ENCODE data around the gene ETV4.

ETV4 gene

DNA sequence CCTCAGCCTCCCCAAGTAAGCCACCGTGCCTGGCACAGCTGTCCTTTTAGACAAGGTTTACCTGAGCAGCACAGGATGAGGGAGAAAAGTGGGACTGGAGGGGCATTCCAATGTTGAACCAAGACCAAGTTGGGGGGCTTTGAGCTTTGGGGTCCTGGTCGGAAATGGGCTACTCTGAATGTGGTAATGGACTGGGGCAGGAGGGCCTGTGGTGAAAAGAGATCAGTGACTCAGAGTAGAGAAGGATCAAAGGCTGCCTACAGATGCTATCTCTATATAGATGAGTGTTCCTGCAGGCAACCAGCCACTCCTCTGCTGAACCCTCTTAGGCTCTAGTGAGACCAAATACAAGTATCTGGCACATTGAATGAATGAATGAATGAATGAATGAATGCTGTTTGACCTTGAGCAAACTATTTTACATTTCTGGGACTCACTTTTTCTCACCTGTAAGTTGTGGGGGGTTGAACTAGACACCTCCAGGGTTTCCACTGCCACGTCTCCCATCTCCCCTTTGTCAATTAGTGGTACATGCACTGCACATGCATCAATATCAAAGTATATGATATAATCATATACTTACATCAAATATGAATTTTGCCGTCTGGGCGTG, 26.3 kb upstream of the ETV4 start:
- DNase-seq, result peak; percentile 26

DNA sequence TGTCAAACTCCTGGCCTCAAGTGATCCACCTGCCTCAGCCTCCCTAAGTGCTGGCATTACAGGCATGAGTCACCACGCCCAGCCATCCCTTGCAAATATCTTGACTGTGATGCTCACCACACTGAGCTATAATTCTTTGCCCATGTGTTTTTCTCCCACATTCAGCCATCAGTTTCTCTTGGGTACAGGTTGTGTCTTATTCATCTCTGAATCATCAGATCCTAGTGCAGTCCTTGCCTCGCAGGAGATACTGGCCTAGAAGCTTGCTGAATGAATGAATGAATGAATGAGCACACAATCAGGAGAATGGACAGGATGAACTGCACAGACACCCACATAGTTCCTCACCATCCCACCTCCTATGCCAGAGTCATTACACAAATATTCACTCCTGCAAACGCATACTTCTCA, 24.4 kb upstream of the ETV4 start:
- peak; percentile 87 for DNase-seq

DNA sequence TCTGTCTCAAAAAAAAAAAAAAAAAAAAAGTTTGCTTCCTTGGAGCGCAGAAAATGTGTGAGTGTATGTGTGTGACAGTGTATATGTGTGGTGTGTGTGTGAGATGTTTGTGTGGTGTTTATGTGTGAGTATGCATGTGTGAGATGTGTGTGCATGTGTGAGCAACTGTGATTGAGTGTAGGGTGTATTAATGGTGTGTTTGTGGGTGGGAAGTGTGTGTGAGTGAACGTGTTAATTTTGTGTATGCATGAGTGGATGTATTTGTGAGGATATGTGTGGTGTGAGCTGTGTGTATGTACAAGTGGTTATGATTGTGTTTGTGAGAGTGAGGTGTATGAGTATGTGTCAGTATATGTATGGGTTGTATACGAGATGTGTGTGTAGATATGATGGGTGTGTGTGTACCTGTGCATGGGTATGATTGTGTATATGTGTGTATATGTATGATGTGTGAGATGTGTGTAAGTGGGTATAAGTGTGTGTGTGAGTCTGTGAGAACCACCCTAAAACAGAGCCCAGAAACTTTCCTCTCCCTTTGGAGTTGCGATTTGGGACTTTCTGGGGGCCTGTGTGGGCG, 22.5 kb upstream of the ETV4 start:
- no peak for DNase-seq

- no peak for DNase-seq
Measured at GRCh38 chr17:43563600-43564594, 17.8 kb upstream of the ETV4 start.

DNA sequence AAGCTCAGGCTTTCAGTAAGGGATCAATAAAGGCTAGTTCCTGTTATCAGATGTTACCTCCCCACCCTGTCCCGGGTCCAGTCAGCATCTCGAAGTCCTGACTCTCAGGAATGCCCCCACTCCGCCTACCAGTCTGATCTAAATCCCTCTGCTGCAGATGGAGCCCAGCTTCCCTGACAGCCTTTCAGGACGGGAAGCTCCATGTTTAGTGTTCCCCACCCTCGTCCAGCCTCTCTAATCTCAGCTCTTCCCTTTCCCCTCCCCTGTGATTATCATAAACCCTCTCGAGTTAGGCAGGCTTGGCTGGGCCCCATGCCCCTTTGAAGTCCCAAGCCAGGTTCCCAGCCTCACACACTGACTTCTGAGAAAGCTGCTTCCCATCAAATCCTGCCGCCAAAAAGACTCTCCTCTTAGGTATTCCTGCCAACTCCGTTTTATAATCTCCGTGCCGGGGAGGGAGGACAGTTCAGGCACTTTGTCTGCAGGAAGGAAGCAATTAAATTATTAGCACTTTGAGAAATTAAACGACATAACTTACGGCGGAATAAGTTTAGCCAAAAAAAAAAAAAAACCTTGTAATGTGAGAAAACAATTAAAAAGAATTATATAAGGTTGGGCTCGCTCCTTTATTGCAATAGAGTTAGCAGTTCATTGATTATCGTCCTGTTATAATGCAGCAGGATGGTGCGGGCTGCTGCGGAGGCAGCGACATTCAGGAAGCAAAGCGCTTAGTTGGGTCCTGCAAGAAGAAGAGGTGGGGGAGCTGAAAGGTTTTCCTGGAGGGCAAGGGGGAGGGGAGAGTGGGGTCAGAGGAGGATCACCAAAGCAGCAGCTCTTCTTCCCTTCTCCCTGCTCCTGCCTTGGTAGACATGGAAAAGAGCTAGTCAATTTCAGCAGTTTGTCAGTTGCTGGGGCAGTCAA, 16.8 kb upstream of the ETV4 start:
- DNase-seq, result no peak

- no peak for DNase-seq
Measured at GRCh38 chr17:43560461-43561427, 14.6 kb upstream of the ETV4 start.

DNA sequence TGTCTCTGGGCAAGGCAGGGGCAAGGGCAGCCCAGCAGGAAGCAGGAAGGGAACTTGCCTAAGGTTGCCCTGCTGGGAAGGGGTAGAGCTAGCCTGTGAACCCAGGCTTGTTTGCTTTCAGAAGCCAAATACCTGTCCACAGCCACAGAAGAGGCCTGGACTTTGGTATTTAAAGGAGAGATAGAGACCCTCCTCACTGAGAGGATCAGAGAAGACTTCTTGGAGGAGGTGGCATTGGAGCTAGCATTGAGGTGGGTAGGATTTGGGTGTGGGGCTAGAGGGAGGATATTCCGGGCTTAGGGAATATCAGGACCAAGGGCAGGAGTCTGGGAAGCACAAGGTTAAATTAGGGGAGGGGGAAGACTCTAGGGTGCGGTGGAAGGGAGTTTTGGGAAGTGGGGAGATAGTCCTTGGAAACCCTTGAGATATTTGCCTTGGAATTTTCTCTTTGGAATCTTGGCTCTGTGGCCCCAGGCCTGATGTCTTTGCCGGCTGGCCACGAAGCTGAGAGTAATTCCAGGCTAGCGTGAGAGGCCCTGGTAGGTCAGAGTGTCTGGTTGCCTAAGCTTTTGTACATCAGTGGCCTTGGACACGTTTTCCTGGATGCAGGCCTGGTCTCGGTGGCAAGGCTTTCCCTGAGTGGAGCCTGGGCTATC, 13.1 kb upstream of the ETV4 start:
- no peak for DNase-seq

DNA sequence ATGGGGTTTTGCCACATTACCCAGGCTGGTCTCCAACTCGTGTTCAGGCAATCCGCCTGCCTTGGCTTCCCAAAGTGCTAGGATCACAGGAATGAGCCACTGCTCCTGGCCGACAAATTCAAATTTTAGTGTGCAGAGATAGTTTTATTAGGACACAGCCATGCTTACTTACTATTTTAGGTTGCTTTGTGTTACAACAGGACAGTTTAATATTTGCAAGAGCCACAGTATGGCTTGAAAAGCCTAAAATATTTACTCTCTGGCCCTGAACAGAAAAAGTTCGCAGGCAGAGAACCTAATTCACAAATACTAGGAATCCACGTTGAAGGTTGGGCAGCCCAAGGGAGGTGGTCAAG, 12.6 kb upstream of the ETV4 start:
- no peak for DNase-seq

DNA sequence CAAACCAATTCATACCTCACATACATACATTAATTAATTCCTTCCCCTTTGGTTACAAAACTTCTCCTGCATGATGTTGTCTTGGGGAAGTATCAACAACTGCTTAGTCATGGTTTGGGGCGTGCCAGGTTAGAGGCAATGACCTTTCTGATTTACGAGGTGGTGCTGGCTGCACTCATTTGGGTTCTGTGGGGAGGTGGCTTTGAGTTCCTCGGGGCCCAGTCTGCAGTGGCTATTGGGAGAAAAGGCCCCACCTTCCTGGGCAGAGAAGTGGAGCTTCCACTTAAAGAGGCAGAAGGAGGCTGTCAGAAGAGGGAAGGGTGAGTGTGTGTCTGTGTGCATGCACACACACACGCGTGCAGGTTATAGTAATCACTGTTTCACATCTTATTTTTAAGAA, 10.2 kb upstream of the ETV4 start:
- peak; percentile 80 for DNase-seq

GRCh38 chr17:43554857-43555256, 8.7 kb upstream of the ETV4 start:
- DNase-seq, result no peak

DNA sequence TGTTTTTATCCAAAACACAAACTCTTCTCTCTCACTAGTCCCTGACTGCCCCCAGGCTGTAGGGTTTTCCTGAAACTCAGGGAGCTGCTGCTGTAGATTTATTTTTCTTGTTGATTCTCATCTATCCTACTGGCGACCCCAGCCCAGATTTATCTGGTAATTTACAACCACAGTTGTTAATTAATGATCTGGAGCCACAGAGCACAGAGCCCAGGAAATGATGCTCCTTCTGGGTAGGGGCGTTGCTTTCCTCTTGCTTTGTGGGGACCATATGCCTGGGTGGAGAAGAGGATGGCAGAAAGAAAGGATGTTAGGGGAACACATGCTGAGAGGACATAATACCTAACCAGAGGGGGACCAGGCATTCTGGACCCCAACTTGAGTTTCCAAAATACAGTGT, 7.4 kb upstream of the ETV4 start:
- no peak for DNase-seq

- DNase-seq, result no peak
Measured at GRCh38 chr17:43552229-43552837, 6.2 kb upstream of the ETV4 start.

DNA sequence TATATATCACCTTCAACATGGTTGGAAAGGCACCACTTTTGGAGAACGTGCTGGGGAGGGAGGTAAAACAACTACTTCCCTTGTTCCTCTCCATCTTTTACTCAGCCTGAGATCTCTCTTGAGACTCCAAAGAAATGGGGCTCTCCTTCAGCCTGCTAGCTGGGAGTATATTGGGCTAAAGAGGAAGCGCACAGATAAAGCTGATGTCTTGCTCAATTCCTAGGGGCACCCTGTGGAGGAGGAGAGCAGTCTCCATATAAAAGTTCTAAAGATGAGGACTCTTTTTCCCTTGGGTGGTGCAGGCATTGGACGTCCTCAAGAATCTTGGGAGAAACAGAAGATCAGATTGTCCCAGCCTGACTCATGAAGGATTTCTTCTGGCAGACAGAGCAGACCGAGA, 4.6 kb upstream of the ETV4 start:
- no peak for DNase-seq

- DNase-seq, result no peak
Measured at GRCh38 chr17:43549496-43549895, 3.4 kb upstream of the ETV4 start.

DNA sequence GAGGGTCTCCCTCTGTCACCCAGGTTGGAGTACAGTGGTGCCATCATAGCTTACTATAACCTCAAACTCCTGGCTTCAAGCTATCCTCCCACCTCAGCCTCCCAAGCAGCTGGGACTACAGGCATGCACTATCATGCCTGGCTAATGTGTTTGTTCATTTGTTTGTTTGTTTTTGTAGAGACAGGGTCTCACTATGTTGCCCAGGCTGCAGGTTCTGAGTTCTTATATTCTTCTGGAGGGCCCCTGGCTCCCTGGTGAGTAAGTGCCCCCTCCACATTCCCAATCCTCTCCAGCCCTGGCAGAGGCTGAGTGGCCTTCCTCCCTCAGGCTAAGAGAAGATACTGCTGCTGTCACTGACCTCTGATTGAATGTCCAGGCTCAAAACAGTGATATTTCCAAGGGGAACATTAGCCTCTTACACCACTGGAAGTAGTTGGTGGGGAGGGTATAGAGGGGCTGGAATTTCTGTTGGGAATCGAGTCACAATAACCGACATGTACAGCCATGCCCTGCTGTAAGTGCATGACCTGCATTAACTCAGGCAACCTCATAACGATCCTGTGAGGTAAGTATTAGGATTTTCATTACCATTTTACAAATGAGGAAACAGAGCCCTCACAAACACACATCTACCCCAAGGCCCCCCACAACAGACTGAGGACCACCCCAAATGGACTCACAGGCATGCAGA, 2.7 kb upstream of the ETV4 start:
- DNase-seq, result no peak

DNA sequence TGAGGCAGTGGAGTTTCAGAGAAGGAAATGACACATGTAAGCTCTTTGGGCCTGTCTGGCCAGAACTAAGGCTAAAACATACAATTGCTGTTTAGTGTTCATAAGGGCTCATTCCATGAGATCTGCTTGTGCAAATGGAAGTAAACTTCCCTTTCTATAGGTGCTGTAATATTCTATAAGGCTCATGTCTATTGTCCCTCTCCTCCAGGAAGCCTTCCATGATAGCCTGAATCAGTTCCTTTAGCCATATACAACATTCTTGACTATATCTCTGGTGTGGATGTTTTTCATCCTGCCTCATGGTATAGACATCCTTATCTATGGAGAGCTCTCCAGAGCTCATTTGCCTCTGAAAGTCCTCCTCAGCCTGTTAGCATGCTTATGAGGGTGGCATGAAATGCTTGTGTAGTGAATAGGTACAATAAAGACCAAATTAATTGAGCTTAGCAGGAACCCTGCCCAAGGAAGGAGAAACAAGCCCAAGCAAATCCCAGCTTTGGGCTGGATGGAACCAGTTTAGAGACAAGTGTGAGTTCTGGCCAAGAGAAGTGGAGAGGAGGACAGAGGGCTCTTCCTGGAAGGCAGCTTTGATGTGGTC, 1.6 kb upstream of the ETV4 start:
- no peak for DNase-seq

DNA sequence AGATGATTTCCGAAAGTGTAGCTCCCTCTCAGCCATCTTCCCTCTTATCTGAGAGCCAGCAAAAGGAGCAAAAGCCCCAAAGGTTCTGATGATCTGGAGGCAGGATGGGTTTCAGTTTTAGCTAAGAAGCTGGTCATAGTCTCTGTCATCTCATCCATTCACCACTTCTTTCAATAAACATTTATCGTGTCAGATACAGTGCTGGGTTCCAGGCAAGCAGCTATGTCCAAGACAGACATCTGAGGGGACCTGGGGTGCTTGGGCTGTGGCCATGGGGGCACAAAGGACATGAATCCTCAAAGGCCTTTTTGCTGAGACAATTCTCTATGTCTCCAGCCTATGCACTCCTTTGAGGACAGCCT, 1.0 kb upstream of the ETV4 start:
- DNase-seq, result no peak

GRCh38 chr17:43545383-43545632, 832 bp downstream of the ETV4 start:
- peak; percentile 57 for DNase-seq

GRCh38 chr17:43543771-43544575, 2.2 kb downstream of the ETV4 start:
- DNase-seq, result no peak
